ENCODE measurements around the gene EDIL3. TPM values are rescaled to one million over a fixed set of nuclear protein-coding genes. Genes with fewer than 3 reads are reported as not detected.

Gene EDIL3
- total and polyA plus RNA-seq, 12 donors, result 4.6 to 59.7 (median 13.7) TPM

DNA sequence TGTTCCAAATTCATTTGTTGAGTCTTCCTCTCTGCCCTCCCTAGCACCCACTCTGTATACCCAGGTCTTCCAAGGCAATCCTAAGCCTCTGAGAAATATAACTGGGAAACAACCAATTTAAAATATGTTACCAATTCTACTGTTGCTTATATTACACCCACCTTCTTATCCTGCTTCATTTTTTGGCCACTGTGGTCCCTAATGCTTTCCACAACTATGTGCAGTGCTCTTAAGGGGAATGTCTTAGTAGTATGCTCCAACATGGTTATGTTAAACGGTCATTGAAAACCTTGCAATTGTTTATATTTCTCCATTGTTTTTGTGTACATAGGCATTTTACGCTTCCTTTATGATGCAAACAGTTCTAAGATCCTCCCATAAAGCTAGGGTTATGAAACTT is 390.9 kb downstream of the EDIL3 start:
- TF ChIP-seq CTCF (IDR thresholded peaks at IDR 0.05), result no peak
- no peak for TF ChIP-seq POLR2A (IDR thresholded peaks at IDR 0.05)
- Histone ChIP-seq H3K27ac (no peak overlapping the region), H3K9me3 (replicated peaks in 1 of 3) (no peaks in the 10 kb centered on the region), H3K36me3 (replicated peaks in 1 of 2) (no peaks in the 10 kb centered on the region), H3K27me3 (no peaks in the 10 kb centered on the region), H3K4me3 (no peak overlapping the region), H3K4me1 (replicated peaks in 1 of 2) (no peaks in the 10 kb centered on the region)
- intact Hi-C loops (cut with DNase I), result no loop called here
- DNase-seq, result no peak
- WGBS, 4 donors, result 81 to 87% (median 84%) methylated on average over 2 of the region's 2 CpGs

DNA sequence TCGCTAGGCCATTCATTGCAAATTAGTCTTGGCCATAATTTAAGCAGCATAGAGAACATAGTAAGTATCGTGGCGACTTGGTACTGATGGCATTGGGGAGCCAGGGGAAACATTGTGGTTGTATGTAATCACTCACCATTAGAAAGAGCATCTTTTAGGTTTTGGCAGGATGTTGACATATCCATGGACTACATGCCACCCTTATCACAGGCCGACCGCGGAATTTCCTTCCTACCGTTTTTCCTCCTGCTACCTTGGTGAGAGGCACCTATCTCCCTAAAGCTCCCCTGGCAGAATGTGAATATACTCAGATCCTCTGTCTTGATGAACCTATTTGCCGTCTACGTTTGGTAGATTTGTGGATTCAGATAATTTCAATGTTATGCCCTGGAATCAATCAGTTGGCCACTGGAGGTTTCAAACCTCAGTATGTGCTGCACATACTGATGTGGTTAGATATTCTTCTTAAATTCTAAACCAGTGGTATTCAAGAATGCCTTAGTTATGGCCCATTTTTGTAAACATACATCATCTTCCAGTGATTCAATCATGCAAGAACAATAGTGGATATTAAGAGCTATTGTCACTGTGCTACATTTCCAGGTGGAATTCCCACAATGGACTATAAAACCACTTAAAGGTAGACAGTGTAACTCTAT is 393.0 kb downstream of the EDIL3 start:
- H3K9me3 ChIP-seq (replicated peaks in 1 of 3), result no peaks in the 10 kb centered on the region
- WGBS, 4 donors, result 90 to 94% (median 93%) methylated on average over 9 of the region's 9 CpGs
- H3K36me3 ChIP-seq (replicated peaks in 1 of 2), result no peaks in the 10 kb centered on the region
- H3K4me1 ChIP-seq (replicated peaks in 1 of 2), result no peaks in the 10 kb centered on the region
- H3K4me3 ChIP-seq, result no peak overlapping the region
- no peak for DNase-seq
- no peaks in the 10 kb centered on the region for H3K27me3 ChIP-seq
- intact Hi-C loops (cut with DNase I), result no loop called here
- H3K27ac ChIP-seq, result no peak overlapping the region
- TF ChIP-seq POLR2A (IDR thresholded peaks at IDR 0.05) (no peak), CTCF (IDR thresholded peaks at IDR 0.05) (no peak)

DNA sequence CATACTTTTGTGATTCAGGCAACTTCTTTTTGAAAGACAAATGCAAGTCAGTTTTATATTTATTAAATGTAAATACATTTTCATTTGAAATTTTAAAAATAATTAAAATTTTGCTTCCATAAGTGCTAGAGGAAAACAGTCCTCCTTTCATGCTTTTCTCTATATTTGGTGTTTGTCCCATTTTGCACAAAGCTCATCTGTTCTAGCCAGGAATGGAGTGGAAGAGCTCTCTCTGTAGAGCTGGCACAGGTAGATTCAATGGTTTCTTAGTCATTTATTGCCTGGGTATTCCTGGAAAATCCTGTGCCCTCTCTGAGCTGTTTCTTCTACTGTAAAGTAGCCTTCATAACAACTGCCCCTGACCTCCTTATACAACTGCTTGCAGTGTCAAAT is 396.4 kb downstream of the EDIL3 start:
- no peaks in the 10 kb centered on the region for H3K9me3 ChIP-seq (replicated peaks in 1 of 3)
- TF ChIP-seq POLR2A (IDR thresholded peaks at IDR 0.05) (no peak), CTCF (IDR thresholded peaks at IDR 0.05) (no peak)
- intact Hi-C loops (cut with DNase I), result no loop called here
- no peak overlapping the region for H3K27ac ChIP-seq
- no peaks in the 10 kb centered on the region for H3K27me3 ChIP-seq
- no peaks in the 10 kb centered on the region for H3K4me1 ChIP-seq (replicated peaks in 1 of 2)
- H3K36me3 ChIP-seq (replicated peaks in 1 of 2), result no peaks in the 10 kb centered on the region
- no peak overlapping the region for H3K4me3 ChIP-seq
- DNase-seq, result no peak

GRCh38 chr5:83987513-83988292 is 397.0 kb downstream of the EDIL3 start:
- Histone ChIP-seq H3K9me3 (replicated peaks in 1 of 3) (no peaks in the 10 kb centered on the region), H3K4me3 (no peak overlapping the region), H3K27ac (no peak overlapping the region), H3K4me1 (replicated peaks in 1 of 2) (no peaks in the 10 kb centered on the region), H3K36me3 (replicated peaks in 1 of 2) (no peaks in the 10 kb centered on the region), H3K27me3 (no peaks in the 10 kb centered on the region)
- intact Hi-C loops (cut with DNase I), result no loop called here
- TF ChIP-seq POLR2A (IDR thresholded peaks at IDR 0.05) (no peak), CTCF (IDR thresholded peaks at IDR 0.05) (no peak)
- WGBS, 4 donors, result 45 to 71% (median 59%) methylated on average over 4 of the region's 4 CpGs
- no peak for DNase-seq
